ENCODE results near the gene ATG13.

The ATG13 gene

DNA sequence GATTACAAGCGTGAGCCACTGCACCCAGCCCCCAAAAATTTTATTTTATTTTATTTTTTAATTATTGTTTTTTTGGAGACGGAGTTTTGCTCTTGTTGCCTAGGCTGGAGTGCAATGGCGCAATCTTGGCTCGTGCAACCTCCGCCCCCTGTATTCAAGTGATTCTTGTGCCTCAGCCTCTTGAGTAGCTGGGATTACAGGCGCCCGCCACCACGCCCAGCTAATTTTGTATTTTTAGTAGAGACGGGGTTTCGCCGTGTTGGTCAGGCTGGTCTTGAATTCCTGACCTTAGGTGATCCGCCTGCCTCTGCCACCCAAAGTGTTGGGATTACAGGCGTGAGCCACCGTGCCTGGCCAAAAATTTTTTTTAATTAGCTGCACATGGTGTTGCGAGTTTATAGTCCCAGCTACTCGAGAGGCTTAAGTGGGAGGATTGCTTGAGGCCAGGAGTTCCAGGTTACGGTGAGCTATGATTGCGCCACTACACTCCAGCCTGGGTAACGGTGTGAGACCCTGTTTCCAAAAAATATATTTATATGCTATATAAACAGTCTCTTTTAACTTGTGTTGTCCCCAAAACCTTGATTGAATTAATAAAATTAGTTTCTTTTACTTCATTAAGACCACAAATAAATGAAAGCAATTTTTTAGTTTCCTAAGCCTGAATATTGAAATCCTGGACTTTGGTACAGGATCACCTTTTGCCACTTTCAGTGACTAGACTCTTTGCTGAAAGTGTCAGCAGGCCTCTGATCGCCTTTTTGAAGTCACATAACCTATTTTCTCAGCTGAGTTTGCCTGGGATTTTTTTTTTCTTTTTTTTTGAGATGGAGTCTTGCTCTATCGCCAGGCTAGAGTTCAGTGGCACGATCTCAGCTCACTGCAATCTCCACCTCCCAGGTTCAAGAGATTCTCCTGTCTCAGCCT lies 16.2 kb downstream of the ATG13 start:
- DNase-seq (ENCODE audit: low spot score): no peak
- in situ Hi-C loops (cut with MboI; ENCODE audit: low pct_unique_long_range_greater_than_20kb, low sequenced_read_pairs, unreplicated experiment): no loop called here
- TF ChIP-seq, protein P1, sequence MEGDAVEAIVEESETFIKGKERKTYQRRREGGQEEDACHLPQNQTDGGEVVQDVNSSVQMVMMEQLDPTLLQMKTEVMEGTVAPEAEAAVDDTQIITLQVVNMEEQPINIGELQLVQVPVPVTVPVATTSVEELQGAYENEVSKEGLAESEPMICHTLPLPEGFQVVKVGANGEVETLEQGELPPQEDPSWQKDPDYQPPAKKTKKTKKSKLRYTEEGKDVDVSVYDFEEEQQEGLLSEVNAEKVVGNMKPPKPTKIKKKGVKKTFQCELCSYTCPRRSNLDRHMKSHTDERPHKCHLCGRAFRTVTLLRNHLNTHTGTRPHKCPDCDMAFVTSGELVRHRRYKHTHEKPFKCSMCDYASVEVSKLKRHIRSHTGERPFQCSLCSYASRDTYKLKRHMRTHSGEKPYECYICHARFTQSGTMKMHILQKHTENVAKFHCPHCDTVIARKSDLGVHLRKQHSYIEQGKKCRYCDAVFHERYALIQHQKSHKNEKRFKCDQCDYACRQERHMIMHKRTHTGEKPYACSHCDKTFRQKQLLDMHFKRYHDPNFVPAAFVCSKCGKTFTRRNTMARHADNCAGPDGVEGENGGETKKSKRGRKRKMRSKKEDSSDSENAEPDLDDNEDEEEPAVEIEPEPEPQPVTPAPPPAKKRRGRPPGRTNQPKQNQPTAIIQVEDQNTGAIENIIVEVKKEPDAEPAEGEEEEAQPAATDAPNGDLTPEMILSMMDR (IDR thresholded peaks at IDR 0.05; ENCODE audit: extremely low read depth, insufficient read depth, missing control alignments): no peak

DNA sequence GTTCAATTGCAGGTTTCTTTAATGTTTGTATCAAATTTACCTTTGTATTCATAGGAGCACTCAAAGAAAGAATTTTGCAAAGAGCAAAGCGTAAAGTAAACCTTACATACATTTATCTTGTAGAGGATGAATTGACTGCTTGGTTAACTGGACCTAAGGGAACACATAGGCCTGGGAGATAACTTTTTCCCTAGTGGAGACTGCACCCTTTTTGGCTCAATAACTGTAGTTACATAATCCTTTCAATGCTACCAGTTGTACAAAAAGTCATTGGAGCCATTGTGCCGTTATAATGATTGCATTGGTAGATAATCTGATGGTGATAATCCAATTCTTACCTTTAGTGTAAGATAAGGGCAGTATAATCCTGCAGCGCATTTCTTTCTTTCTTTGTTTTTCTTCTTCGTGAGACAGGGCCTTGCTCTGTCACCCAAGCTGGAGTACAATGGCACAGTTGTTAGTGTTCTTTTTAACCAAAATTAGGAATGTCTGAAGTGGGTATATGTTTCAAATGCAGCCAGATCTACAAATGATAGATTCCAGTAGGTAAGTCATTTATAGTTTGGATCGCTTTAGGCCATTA lies 18.3 kb downstream of the ATG13 start:
- in situ Hi-C loops (cut with MboI; ENCODE audit: low pct_unique_long_range_greater_than_20kb, low sequenced_read_pairs, unreplicated experiment): no loop called here
- DNase-seq (ENCODE audit: low spot score): no peak
- TF ChIP-seq, protein P1 (IDR thresholded peaks at IDR 0.05; ENCODE audit: extremely low read depth, insufficient read depth, missing control alignments): no peak

DNA sequence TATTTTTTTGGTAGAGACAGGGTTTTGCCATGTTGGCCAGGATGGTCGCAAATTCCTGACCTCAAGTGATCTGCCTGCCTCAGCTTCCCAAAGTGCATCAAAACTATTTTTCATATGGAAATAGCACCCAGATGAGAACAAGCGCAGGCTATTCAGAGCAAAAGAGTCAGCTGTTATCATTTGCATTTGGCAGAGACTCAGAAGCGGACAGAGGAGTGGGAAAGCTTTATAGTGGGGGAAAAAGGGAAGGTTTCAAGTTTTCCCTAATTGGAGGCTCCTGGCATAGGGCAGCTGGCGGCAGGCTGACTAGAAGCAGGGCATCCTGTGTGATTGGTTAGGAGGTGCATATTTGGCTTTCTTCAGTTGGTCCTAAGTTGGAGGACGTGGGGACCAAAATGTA lies 20.2 kb downstream of the ATG13 start:
- in situ Hi-C loops (cut with MboI; ENCODE audit: low pct_unique_long_range_greater_than_20kb, low sequenced_read_pairs, unreplicated experiment): no loop called here
- TF ChIP-seq, protein P1 (IDR thresholded peaks at IDR 0.05; ENCODE audit: extremely low read depth, insufficient read depth, missing control alignments): no peak
- no peak for DNase-seq (ENCODE audit: low spot score)

DNA sequence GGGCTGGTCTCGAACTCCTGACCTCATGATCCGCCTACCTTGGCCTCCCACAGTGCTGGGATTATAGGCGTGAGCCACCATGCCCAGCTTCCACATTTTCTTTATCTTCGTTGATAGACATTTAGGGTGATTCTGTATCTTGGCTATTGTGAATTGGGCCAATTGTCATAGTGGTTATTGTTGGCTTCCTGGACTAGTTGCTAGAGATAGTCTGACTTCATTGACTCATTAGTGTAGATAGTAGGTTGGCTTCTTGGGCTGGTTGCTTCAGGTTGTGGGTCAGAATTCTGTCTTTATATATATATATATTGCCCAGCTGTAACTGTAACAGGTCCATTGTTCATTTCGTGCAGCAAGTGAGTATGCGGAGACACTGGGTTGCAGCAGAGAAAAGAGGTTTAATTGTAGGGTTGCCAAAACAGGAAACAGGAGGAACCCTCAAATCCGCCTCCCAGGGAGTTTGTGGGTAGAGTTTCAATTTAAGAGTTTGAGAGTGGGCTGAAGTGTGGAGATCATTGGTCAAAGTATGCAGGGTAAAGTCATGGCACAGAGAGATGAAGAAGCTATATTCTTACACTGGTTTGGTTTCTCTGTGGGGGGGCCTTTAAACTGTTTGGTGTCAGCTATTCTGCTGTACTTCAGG lies 22.0 kb downstream of the ATG13 start:
- in situ Hi-C loops (cut with MboI; ENCODE audit: low pct_unique_long_range_greater_than_20kb, low sequenced_read_pairs, unreplicated experiment): no loop called here
- TF ChIP-seq, protein P1 (IDR thresholded peaks at IDR 0.05; ENCODE audit: extremely low read depth, insufficient read depth, missing control alignments): no peak
- DNase-seq (ENCODE audit: low spot score): no peak

DNA sequence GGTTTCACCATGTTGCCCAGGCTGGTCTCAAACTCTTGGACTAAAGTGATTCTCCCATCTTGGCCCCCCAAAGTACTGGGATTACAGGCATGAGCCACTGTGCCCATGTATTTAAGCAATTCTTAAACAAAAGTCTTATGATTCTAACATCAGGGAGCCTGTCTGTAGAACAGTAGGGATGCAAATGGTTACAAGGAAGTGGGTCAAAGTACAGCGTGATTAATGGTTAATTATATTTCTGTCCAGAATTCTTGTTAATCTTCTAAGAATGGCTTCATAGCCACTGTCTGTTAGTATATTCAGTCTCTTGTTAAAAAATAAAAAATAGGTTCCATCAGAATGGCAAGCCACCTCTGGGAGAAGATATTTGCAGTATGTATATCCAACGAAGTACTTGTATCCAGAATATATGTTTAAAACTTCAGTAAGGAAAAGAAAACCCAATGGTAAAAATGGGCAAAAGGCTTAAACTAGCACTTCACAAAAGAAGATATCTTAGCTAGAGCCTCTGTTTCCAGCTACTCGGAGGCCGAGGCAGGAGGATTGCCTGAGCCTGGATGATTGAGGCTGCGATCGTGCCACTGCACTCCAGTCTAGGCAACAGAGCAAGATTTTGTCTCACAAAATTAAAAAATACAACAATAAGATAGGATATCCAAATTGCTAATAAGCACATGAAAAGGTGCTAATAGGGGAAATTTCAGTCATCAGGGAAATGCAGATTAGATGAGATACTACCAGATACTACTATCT lies 22.9 kb downstream of the ATG13 start:
- DNase-seq (ENCODE audit: low spot score): no peak
- TF ChIP-seq, protein P1 (IDR thresholded peaks at IDR 0.05; ENCODE audit: extremely low read depth, insufficient read depth, missing control alignments): no peak
- in situ Hi-C loops (cut with MboI; ENCODE audit: low pct_unique_long_range_greater_than_20kb, low sequenced_read_pairs, unreplicated experiment): no loop called here

DNA sequence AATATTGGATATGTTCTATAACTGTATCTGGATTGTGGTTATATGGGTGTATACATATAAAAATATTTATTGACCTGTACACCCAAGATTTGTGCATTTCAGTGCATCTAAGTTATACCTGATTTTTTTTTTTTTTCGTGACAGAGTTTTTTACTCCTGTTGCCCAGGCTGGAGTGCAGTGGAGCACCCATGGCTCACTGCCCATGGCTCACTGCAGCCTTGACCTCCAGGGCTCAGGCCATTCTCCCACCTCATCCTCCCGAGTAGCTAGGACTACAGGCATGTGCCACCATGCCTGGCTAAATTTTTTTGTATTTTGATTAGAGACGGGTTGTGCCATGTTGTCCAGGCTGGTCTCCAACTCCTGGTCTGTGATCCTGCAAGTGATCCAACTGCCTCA lies 24.3 kb downstream of the ATG13 start:
- TF ChIP-seq, protein P1 (IDR thresholded peaks at IDR 0.05; ENCODE audit: extremely low read depth, insufficient read depth, missing control alignments): no peak

More for the DNA sequence above, 24.3 kb downstream of the ATG13 start:
- in situ Hi-C loops (cut with MboI; ENCODE audit: low pct_unique_long_range_greater_than_20kb, low sequenced_read_pairs, unreplicated experiment): no loop called here
- no peak for DNase-seq (ENCODE audit: low spot score)
